DOHH2 (cell line): ENCODE measurements around the gene POLR2A.

Experiments used
- H3F3A ChIP-seq: fragments of 200-600 bp; sonication (generic), shearing (Covaris generic); 2 replicates; pipeline ENCODE4 v1.6.0; 2016; ENCODE audit warnings: antibody characterized with exemption, mild to moderate bottlenecking; ENCODE audit not compliant: control insufficient read depth, insufficient read depth
- H3K27ac ChIP-seq: fragments of 200-600 bp; sonication (generic); 2 replicates; pipeline ENCODE4 v1.5.1; 2014; ENCODE audit warnings: low read depth, mild to moderate bottlenecking, low read length, moderate library complexity
- H3K27me3 ChIP-seq: fragments of 200-600 bp; sonication (generic); 2 replicates; pipeline ENCODE4 v1.6.1; 2014; ENCODE audit warnings: mild to moderate bottlenecking, low read length, mixed read lengths; ENCODE audit not compliant: control insufficient read depth
- H3K36me3 ChIP-seq: fragments of 200-600 bp; sonication (generic); 2 replicates; pipeline ENCODE4 v1.6.1; 2014; ENCODE audit warnings: mild to moderate bottlenecking, low read length, moderate library complexity, mixed read lengths; ENCODE audit not compliant: control insufficient read depth
- H3K4me1 ChIP-seq: fragments of 200-600 bp; sonication (generic); 2 replicates; pipeline ENCODE4 v1.6.1; 2014; ENCODE audit warnings: mild to moderate bottlenecking, low read length, mixed read lengths; ENCODE audit not compliant: control insufficient read depth
- H3K4me2 ChIP-seq: fragments of 200-600 bp; sonication (generic); 2 replicates; pipeline ENCODE4 v1.6.0; 2014; ENCODE audit warnings: mild to moderate bottlenecking, low read length, moderate library complexity
- H3K4me3 ChIP-seq: fragments of 200-600 bp; sonication (generic); 2 replicates; pipeline ENCODE4 v1.5.1; 2014; ENCODE audit warnings: mild to moderate bottlenecking, low read length, mixed read lengths
- H3K79me2 ChIP-seq: fragments of 200-600 bp; sonication (generic); 2 replicates; pipeline ENCODE4 v1.6.1; 2014; ENCODE audit warnings: mild to moderate bottlenecking, low read length, mixed read lengths; ENCODE audit not compliant: control insufficient read depth
- H3K9me2 ChIP-seq: fragments of 200-600 bp; sonication (generic); replicated peaks from 2 replicates; pipeline ENCODE4 v1.6.1; 2014; ENCODE audit warnings: mild to moderate bottlenecking, low read length, mixed read lengths; ENCODE audit not compliant: control insufficient read depth
- H3K9me3 ChIP-seq: fragments of 200-600 bp; sonication (generic); 2 replicates; pipeline ENCODE4 v1.6.1; 2014; ENCODE audit warnings: antibody characterized with exemption, low read length, mixed read lengths; ENCODE audit not compliant: control insufficient read depth, insufficient read depth
- H4K20me1 ChIP-seq: fragments of 200-600 bp; sonication (generic); 2 replicates; pipeline ENCODE4 v1.6.0; 2014; ENCODE audit warnings: low read depth, mild to moderate bottlenecking, antibody characterized with exemption, low read length, moderate library complexity; ENCODE audit not compliant: control insufficient read depth, insufficient read depth
- EZH2phosphoT487 ChIP-seq: fragments of 200-600 bp; sonication (generic); IDR thresholded peaks from 2 replicates; pipeline ENCODE4 v1.6.1; 2017; ENCODE audit warnings: borderline replicate concordance, mild to moderate bottlenecking, antibody characterized with exemption, low read length, moderate library complexity, mixed read lengths
- TF ChIP-seq, protein P1 (sequence below): fragments of 200-600 bp; sonication (generic); IDR thresholded peaks from one replicate; pipeline ENCODE4 v1.5.1; 2014; ENCODE audit warnings: antibody characterized with exemption, mild to moderate bottlenecking, low read depth, low read length; ENCODE audit not compliant: poor library complexity, severe bottlenecking

The POLR2A gene

DNA sequence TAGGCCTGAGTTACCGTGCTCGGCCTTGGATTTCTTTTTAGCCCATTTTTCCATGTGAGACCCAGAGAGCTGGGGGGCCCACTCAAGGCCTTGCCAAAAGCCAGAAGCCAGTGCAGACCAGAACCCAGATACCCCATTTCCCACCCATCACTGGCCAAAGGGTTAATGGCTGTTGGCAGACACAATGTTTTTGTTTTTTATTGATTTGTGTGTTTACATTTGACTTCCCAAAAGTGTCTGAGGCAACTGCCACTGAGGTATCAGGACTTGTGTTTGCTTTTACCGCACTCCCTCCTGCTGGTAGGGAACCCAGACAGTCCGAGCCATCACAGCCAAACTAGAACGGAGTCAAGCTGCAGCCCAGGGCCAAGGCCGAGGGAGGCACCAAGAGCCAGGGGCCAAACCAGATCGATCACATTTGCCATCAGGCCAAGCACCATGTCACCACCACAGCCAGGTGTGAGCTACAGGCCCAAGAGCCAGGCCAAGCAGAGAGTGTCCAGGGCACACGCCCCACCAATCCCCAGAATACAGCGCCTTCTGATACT, 57.0 kb downstream of the POLR2A start:
- H3K36me3 ChIP-seq: no peaks in the 10 kb centered on the region
- H4K20me1 ChIP-seq: no peaks in the 10 kb centered on the region
- no peaks in the 10 kb centered on the region for H3K9me2 ChIP-seq
- H3K4me1 ChIP-seq: no peaks in the 10 kb centered on the region
- H3K4me2 ChIP-seq: no peak overlapping the region
- no peak overlapping the region for H3K27ac ChIP-seq
- TF ChIP-seq EZH2phosphoT487: no peak
- TF ChIP-seq, protein P1, sequence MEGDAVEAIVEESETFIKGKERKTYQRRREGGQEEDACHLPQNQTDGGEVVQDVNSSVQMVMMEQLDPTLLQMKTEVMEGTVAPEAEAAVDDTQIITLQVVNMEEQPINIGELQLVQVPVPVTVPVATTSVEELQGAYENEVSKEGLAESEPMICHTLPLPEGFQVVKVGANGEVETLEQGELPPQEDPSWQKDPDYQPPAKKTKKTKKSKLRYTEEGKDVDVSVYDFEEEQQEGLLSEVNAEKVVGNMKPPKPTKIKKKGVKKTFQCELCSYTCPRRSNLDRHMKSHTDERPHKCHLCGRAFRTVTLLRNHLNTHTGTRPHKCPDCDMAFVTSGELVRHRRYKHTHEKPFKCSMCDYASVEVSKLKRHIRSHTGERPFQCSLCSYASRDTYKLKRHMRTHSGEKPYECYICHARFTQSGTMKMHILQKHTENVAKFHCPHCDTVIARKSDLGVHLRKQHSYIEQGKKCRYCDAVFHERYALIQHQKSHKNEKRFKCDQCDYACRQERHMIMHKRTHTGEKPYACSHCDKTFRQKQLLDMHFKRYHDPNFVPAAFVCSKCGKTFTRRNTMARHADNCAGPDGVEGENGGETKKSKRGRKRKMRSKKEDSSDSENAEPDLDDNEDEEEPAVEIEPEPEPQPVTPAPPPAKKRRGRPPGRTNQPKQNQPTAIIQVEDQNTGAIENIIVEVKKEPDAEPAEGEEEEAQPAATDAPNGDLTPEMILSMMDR: no peak
- no peak overlapping the region for H3K4me3 ChIP-seq
- H3K9me3 ChIP-seq: peaks cover 12% of the 10 kb centered on the region; the same call in 1 of the 2 replicates
- no peaks in the 10 kb centered on the region for H3F3A ChIP-seq
- H3K79me2 ChIP-seq: no peaks in the 10 kb centered on the region
- H3K27me3 ChIP-seq: peaks cover 21% of the 10 kb centered on the region

DNA sequence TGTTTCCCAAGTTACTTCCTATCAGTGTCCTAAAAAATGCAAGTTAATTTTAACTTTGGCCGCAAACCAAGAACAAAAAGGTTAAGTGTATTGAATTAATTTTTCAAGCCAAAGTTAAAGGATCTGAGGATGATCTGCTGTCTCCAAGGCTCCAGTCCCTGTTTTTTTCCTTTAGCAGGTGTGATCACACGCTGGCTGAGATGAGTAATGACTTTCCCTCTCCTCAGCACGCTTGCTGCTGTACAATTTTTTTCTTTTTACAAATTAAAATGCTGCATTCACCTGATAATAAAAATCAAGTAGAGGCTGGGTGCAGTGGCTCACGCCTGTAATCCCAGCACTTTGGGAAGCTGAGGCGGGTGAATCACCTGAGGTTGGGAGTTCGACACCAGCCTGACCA, 60.7 kb downstream of the POLR2A start:
- H3K36me3 ChIP-seq: no peaks in the 10 kb centered on the region
- no peak overlapping the region for H3K4me3 ChIP-seq
- no peaks in the 10 kb centered on the region for H3K79me2 ChIP-seq
- no peak overlapping the region for H3K4me2 ChIP-seq
- TF ChIP-seq, protein P1: no peak
- TF ChIP-seq EZH2phosphoT487: no peak
- H3K4me1 ChIP-seq: peaks cover 4% of the 10 kb centered on the region; the same call in 1 of the 2 replicates
- no peaks in the 10 kb centered on the region for H3K9me3 ChIP-seq
- H3K27ac ChIP-seq: no peak overlapping the region
- H4K20me1 ChIP-seq: no peaks in the 10 kb centered on the region
- no peaks in the 10 kb centered on the region for H3K9me2 ChIP-seq
- H3K27me3 ChIP-seq: peaks cover 38% of the 10 kb centered on the region
- H3F3A ChIP-seq: no peaks in the 10 kb centered on the region

DNA sequence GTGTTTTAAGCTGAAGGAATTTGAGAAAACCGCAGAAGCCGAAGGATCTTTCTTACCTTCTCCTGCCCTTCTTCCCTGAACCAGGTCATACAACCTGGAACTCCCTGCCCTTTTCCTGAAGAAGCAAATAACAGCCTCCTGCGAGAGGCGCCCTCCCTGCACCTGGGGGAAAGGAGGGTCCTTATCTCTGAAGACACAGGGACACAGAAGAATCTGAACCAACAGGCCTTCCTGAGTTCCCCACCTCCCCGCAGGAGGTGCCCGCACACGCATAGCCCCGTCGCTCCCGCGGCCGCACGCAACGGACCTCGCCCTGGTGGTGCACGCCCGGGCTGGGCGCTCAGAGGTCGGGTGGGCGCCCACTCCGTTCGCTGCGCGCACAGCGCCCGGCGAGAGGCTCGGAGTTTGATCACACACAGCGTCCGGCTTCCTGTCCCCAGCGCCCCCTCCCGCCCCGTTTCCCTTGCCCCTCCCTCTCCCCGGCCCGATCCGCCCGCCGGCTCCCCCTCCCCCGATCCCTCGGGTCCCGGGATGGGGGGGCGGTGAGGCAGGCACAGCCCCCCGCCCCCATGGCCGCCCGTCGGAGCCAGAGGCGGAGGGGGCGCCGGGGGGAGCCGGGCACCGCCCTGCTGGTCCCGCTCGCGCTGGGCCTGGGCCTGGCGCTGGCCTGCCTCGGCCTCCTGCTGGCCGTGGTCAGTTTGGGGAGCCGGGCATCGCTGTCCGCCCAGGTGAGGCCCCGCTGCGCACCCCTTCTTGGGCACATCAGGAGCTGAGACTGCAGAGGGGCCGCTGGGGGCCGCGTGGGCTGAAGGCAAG, 64.6 kb downstream of the POLR2A start, which contains the start of gene TNFSF12:
Gene TNFSF12 (plus strand): TSS at position 474 of the 816 bp plus-strand sequence. CDS start 96 bp downstream, at position 570.
- no peak within 1 kb of the TSS for H3K27ac ChIP-seq
- no peaks in the 10 kb centered on the region for H3K36me3 ChIP-seq
- peaks cover 39% of the 10 kb centered on the region for H3K27me3 ChIP-seq
- H3K9me3 ChIP-seq: no peaks in the 10 kb centered on the region
- 0 out of 2 replicates have a peak, but pooled peaks have one; percentile 55 for TF ChIP-seq EZH2phosphoT487
- TF ChIP-seq, protein P1: no peak
- H3K4me1 ChIP-seq: peaks cover 4% of the 10 kb centered on the region; the same call in 1 of the 2 replicates
- no peaks in the 10 kb centered on the region for H3K79me2 ChIP-seq
- H3F3A ChIP-seq: no peaks in the 10 kb centered on the region
- no peak within 1 kb of the TSS for H3K4me3 ChIP-seq
- no peaks in the 10 kb centered on the region for H3K9me2 ChIP-seq
- H3K4me2 ChIP-seq: peak within 1 kb of the TSS; percentile 36
- H4K20me1 ChIP-seq: no peaks in the 10 kb centered on the region
